GM19328 (cell line): ENCODE results near the gene ZSWIM3.

Experiments
- ATAC-seq: cut with Tn5 transposase; IDR thresholded peaks from one replicate; pipeline ENCODE4 v1.9.1; 2021; ENCODE audit warnings: mild to moderate bottlenecking, moderate library complexity; ENCODE audit not compliant: unreplicated experiment

ZSWIM3 gene

DNA sequence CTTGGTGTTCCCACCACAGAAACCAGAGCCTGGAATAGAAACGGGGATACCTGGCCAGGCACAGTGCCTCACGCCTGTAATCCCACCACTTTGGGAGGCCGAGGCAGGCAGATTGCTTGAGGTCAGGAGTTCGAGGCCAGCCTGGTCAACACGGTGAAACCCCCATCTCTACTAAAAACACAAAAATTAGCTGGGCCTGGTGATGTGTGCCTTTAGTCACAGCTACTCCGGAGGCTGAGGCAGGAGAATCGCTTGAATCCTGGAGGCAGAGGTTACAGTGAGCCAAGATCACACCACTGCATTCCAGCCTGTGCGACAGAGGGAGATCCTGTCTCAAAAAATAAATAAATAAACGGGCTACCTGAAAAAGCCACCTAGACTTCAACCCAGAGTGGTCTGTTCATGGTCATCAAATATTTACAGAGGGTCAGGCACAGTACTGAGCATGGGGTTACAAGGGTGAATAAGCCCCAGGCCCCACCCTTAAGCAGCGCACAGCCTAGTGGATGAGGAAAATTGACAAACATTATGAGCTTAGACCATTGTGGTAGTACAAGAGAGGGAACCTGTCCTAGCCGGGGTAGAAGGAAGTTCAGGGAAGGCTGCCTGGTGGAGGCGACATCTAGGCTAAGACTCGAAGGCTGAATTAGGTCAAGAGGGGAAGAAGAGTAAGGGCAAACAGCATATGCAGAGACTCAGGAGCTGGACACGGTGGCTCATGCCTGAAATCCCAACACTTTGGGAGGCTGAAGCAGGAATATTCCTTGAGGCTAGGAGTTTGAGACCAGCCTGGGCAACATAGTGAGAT is 69.9 kb downstream of the ZSWIM3 start:
- no peak for ATAC-seq
